Astrocyte (in vitro differentiated cells and primary cell): Measurements from ENCODE around the gene BCL2.

Experiments used
- CTCF ChIP-seq: IDR thresholded peaks from 2 replicates; pipeline ENCODE4 v1.5.1; 2011; ENCODE audit warnings: low read depth, mild to moderate bottlenecking, inconsistent platforms, low read length, moderate library complexity; ENCODE audit not compliant: insufficient read depth
- EZH2 ChIP-seq: IDR thresholded peaks from 2 replicates; pipeline ENCODE4 v1.6.1; 2012; ENCODE audit warnings: mild to moderate bottlenecking, low read length, inconsistent platforms; ENCODE audit not compliant: insufficient read depth

- no peak for TF ChIP-seq CTCF
- no peak for TF ChIP-seq EZH2
Observed at GRCh38 chr18:63356272-63356896, 36.8 kb upstream of the BCL2 start.
